ENCODE data around the gene COG8. TPM values are rescaled to one million over a fixed set of nuclear protein-coding genes. Genes with fewer than 3 reads are reported as not detected.

COG8 gene
- total and polyA plus RNA-seq, 9 of the 15 experiments (the other 6 are each of a cell fraction or from before 2014, with no cell fraction given): 3.7 to 42.6 (median 30.1) TPM

DNA sequence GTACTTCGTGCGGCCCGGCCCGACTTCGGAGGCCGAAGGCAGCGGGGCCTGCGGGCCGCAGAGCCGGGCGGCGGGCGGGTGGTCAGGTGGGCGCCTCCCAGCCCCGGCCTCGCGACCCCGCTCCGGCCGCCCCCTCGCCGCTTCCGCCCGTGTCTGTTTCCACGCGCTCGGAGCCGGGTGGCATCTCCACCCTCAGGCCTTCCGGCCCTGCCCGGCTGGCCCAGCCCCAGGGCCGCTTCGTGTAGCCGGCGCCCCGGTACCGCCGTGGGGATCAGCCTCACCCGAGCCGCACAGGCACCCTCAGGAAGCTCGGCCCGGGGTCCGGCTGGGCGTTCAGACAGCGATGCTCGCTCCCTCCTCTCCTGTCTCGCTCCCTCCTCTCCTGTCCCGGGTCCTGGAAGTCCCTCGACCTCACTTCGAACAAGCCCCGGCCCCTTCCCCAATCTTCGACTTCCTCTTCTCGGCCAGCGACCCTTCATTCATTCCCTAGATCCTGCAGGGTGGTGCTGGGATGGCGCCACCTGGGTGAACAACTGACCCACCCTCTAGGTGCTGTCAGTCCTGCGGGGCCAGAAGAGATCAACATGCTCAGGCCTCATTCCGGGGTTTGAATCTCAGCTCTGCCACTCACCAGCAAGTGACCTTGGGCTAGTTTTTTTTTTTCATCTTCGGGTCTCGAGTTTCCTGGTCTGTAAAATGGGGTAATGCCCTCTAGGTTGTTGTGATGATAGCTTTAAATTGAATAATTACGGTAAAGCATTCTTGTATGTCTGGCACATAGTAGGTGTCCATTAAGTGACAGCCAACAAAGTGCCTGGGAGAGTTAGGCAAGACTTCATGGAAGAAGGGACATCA lies 27.6 kb downstream of the COG8 start (continued):
- TF ChIP-seq ZNF584 (CRISPR knock-in tag; IDR thresholded peaks at IDR 0.05; ENCODE audit: low read depth) (no peak), ZNF76 (CRISPR knock-in tag; IDR thresholded peaks at IDR 0.05; ENCODE audit: borderline replicate concordance) (no peak), FOXJ2 (tag; IDR thresholded peaks at IDR 0.05) (no peak), NCOA2 (IDR thresholded peaks at IDR 0.05; ENCODE audit: partially characterized antibody in 2 of 2) (no peak), MEIS2 (IDR thresholded peaks at IDR 0.05; ENCODE audit: partially characterized antibody) (no peak), PRPF4 (IDR thresholded peaks at IDR 0.05; ENCODE audit: insufficient read depth, low read depth, low read length, poor library complexity, severe bottlenecking) (no peak)
- TF ChIP-seq, protein P1, sequence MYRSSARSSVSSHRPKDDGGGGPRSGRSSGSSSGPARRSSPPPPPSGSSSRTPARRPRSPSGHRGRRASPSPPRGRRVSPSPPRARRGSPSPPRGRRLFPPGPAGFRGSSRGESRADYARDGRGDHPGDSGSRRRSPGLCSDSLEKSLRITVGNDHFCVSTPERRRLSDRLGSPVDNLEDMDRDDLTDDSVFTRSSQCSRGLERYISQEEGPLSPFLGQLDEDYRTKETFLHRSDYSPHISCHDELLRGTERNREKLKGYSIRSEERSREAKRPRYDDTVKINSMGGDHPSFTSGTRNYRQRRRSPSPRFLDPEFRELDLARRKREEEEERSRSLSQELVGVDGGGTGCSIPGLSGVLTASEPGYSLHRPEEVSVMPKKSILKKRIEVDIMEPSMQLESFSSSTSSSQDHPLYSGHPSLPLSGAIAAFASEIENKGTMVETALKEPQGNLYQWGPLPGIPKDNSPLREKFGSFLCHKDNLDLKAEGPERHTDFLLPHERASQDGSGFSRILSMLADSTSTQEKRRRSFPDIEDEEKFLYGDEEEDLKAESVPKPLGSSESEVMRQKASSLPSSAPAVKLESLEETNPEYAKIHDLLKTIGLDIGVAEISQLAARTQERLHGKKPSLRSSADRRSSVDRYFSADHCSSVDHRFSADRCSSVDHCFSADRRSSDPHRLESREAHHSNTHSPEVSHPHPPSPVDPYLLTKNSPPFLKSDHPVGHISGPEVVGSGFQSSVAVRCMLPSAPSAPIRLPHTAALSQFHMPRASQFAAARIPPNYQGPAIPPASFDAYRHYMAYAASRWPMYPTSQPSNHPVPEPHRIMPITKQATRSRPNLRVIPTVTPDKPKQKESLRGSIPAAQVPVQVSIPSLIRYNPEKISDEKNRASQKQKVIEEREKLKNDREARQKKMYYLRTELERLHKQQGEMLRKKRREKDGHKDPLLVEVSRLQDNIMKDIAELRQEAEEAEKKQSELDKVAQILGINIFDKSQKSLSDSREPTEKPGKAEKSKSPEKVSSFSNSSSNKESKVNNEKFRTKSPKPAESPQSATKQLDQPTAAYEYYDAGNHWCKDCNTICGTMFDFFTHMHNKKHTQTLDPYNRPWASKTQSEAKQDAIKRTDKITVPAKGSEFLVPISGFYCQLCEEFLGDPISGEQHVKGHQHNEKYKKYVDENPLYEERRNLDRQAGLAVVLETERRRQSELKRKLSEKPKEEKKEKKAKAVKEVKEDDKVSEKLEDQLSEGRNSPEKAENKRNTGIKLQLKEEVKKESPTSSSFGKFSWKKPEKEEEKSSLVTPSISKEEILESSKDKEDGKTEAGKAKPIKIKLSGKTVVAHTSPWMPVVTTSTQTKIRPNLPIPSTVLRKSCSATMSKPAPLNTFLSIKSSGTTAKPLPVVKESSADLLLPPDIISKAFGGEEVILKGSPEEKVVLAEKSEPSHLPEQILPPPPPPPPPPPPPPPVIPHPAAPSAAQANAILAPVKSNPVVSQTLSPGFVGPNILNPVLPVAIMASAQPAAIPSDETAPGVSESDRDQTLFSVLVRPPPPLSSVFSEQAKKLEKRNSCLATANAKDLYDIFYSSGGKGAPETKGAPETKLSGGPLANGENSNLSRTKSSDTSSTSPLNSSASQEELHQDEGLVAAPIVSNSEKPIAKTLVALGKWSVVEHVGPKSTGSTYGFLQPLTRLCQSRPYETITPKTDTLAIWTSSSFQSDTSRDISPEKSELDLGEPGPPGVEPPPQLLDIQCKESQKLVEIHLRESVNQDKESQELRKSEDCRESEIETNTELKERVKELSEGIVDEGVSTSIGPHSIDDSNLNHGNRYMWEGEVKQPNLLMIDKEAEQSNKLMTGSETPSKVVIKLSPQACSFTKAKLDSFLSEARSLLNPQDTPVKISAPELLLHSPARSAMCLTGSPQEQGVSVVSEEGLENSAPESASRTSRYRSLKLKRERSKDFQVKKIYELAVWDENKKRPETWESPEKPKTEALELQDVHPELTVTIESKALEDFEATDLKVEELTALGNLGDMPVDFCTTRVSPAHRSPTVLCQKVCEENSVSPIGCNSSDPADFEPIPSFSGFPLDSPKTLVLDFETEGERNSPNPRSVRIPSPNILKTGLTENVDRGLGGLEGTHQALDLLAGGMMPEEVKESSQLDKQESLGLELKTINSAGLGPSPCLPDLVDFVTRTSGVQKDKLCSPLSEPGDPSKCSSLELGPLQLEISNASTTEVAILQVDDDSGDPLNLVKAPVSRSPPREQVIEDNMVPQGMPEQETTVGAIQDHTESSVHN (IDR thresholded peaks at IDR 0.05; ENCODE audit: borderline replicate concordance in 1 of 2, low read depth in 1 of 2): no peak
- TF ChIP-seq, protein P2, sequence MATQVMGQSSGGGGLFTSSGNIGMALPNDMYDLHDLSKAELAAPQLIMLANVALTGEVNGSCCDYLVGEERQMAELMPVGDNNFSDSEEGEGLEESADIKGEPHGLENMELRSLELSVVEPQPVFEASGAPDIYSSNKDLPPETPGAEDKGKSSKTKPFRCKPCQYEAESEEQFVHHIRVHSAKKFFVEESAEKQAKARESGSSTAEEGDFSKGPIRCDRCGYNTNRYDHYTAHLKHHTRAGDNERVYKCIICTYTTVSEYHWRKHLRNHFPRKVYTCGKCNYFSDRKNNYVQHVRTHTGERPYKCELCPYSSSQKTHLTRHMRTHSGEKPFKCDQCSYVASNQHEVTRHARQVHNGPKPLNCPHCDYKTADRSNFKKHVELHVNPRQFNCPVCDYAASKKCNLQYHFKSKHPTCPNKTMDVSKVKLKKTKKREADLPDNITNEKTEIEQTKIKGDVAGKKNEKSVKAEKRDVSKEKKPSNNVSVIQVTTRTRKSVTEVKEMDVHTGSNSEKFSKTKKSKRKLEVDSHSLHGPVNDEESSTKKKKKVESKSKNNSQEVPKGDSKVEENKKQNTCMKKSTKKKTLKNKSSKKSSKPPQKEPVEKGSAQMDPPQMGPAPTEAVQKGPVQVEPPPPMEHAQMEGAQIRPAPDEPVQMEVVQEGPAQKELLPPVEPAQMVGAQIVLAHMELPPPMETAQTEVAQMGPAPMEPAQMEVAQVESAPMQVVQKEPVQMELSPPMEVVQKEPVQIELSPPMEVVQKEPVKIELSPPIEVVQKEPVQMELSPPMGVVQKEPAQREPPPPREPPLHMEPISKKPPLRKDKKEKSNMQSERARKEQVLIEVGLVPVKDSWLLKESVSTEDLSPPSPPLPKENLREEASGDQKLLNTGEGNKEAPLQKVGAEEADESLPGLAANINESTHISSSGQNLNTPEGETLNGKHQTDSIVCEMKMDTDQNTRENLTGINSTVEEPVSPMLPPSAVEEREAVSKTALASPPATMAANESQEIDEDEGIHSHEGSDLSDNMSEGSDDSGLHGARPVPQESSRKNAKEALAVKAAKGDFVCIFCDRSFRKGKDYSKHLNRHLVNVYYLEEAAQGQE (IDR thresholded peaks at IDR 0.05; ENCODE audit: borderline replicate concordance): no peak; the same call in 1 of the 2 replicates
- TF ChIP-seq, protein P2 (CRISPR knock-in tag; IDR thresholded peaks at IDR 0.05; ENCODE audit: low read depth): peak; percentile 80

Measured in K562 (cell line).